Measurements from ENCODE around the gene CDK7.

- TF ChIP-seq, protein P1, sequence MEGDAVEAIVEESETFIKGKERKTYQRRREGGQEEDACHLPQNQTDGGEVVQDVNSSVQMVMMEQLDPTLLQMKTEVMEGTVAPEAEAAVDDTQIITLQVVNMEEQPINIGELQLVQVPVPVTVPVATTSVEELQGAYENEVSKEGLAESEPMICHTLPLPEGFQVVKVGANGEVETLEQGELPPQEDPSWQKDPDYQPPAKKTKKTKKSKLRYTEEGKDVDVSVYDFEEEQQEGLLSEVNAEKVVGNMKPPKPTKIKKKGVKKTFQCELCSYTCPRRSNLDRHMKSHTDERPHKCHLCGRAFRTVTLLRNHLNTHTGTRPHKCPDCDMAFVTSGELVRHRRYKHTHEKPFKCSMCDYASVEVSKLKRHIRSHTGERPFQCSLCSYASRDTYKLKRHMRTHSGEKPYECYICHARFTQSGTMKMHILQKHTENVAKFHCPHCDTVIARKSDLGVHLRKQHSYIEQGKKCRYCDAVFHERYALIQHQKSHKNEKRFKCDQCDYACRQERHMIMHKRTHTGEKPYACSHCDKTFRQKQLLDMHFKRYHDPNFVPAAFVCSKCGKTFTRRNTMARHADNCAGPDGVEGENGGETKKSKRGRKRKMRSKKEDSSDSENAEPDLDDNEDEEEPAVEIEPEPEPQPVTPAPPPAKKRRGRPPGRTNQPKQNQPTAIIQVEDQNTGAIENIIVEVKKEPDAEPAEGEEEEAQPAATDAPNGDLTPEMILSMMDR (IDR thresholded peaks at IDR 0.05), result no peak
- no peak for TF ChIP-seq POLR2A (IDR thresholded peaks at IDR 0.05)
These were observed 54.0 kb downstream of the CDK7 start for GRCh38 chr5:69288688-69289087.
